CD4-positive, alpha-beta memory T cell (primary cell): ENCODE data around the gene DDX54. TPM values are rescaled to one million over a fixed set of nuclear protein-coding genes. Genes with fewer than 3 reads are reported as not detected.

Experiments used
- CTCF ChIA-PET: fragments of 350-600 bp; sonication (Branson Sonifier 250); formaldehyde crosslinking; loops from one replicate; lab custom pipeline; 2021; ENCODE audit warnings: inconsistent platforms; ENCODE audit not compliant: partially characterized antibody; lab: Charles Lee
- POLR2A ChIA-PET: fragments of 350-600 bp; sonication (Branson Sonifier 250); formaldehyde crosslinking; loops from one replicate; lab custom pipeline; 2021; ENCODE audit not compliant: partially characterized antibody; lab: Charles Lee
- DNase-seq, 5 donors: peaks; one replicate each; pipeline versions ENCODE4 v3.0.0 to v3.0.0-alpha.2; 2020 to 2022; ENCODE audit warnings: mixed read lengths in 1 of 5
- H3K27ac ChIP-seq: one replicate; pipeline ENCODE4 v1.7.0; 2013; ENCODE audit warnings: low read depth, low read length
- H3K27me3 ChIP-seq: 2 replicates; pipeline ENCODE4 v1.7.0; 2013; ENCODE audit warnings: mild to moderate bottlenecking, low read length, moderate library complexity; ENCODE audit not compliant: insufficient read depth
- H3K36me3 ChIP-seq: 2 replicates; pipeline ENCODE4 v1.7.0; 2013; ENCODE audit warnings: mild to moderate bottlenecking, low read length, moderate library complexity; ENCODE audit not compliant: insufficient read depth
- H3K4me1 ChIP-seq: 2 replicates; pipeline ENCODE4 v1.7.0; 2013; ENCODE audit warnings: mild to moderate bottlenecking, low read length, moderate library complexity; ENCODE audit not compliant: insufficient read depth
- H3K4me3 ChIP-seq, 2 donors: one replicate each; pipeline ENCODE4 v1.7.0; 2013; ENCODE audit warnings: low read length in 2 of 2, mild to moderate bottlenecking in 1 of 2
- H3K9me3 ChIP-seq, 2 donors: one replicate each; pipeline ENCODE4 v1.7.0; 2013; ENCODE audit warnings: low read length in 2 of 2, control low read depth in 1 of 2; ENCODE audit not compliant: control insufficient read depth in 1 of 2
- H3K27ac Mint-ChIP-seq, 7 donors: one replicate each; pipeline ENCODE4 v1.8.0; 2020 to 2021; ENCODE audit warnings: mixed read lengths in 7 of 7, mild to moderate bottlenecking in 6 of 7, inconsistent platforms in 3 of 7, moderate library complexity in 3 of 7
- H3K27me3 Mint-ChIP-seq, 2 donors: one replicate each; pipeline ENCODE4 v1.8.0; 2020 to 2021; ENCODE audit warnings: mixed read lengths in 2 of 2
- H3K36me3 Mint-ChIP-seq, 2 donors: one replicate each; pipeline ENCODE4 v1.8.0; 2020 to 2021; ENCODE audit warnings: mixed read lengths in 2 of 2, inconsistent platforms in 1 of 2, mild to moderate bottlenecking in 1 of 2
- H3K4me1 Mint-ChIP-seq, 4 donors: one replicate each; pipeline ENCODE4 v1.8.0; 2020 to 2021; ENCODE audit warnings: mixed read lengths in 4 of 4, mild to moderate bottlenecking in 1 of 4
- H3K4me3 Mint-ChIP-seq, 8 donors: one replicate each; pipeline ENCODE4 v1.8.0; 2020 to 2021; ENCODE audit warnings: mixed read lengths in 8 of 8, mild to moderate bottlenecking in 7 of 8, moderate library complexity in 6 of 8, inconsistent platforms in 3 of 8
- H3K9me3 Mint-ChIP-seq, 8 donors: one replicate each; pipeline ENCODE4 v1.8.0; 2020 to 2021; ENCODE audit warnings: mixed read lengths in 8 of 8, mild to moderate bottlenecking in 5 of 8, inconsistent platforms in 3 of 8, moderate library complexity in 1 of 8
- intact Hi-C: fragments of 100-400 bp; cut with micrococcal nuclease; formaldehyde crosslinking; loops from one replicate; pipeline ENCODE4 v1.15.1; 2023
- polyA plus RNA-seq, 2 donors: library from polyadenylated mRNA; unstranded; fragments of 300-500 nt; fragmentation: Illumina TruSeq; gene quantifications; one replicate each; pipeline ENCODE4 v1.2.3, GENCODE V29; 2021
- total RNA-seq, 2 experiments: library from RNA; stranded (reverse); gene quantifications; one replicate each; pipeline ENCODE4 v1.2.3, GENCODE V29; 2021

Gene DDX54
- total and polyA plus RNA-seq, 4 experiments from 2014 or later: 9.9 to 69.4 (median 52.3) TPM

DNA sequence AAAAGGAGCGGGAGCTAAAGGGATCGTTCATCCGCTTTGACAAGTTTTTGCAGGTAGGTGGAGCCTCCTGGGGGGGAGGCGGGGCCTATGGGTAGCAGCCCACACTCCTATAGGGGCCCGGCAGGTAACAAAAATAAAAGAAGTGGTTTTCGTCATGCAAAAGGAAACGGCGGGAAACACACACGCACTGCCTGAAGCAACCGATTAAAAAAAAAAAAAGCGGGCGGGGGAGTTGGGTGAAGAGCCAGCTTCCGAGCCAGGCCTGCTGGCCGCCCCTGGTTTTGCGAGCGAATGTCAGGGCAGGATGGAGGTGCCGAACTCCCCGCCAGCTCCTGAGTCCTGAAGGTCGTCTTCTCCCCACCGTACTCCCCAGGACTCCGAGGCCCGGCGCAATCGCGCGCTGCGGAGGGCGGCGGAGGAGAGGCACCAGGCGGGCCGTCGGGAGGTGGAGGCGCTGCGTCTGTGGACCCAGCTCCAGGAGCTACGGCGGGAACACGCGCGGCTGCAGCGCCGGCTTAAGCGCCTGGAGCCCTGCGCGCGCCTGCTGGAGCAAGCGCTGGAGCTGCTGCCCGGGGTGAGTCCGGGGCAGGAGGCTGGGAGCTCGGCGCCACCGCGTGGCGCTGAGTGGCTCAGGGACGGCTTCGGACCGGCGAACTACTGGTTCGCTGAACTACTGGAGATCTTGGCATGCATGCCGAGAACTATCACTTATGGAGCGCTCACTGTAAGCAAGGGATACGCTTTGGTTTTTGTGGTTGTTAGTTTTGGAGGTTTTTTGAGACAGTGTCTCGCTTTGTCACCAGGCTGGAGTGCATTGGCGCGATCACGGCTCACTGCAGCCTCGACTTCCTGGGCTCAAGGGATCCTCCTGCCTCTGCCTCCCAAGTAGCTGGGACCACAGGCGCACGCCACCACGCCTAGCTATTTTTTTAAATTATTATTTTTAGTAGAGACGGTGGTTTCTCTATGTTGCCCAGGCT is 32.2 kb downstream of the DDX54 start:
- Mint-ChIP-seq H3K27ac (peak overlapping the region in 6 of 7 donors; percentile 9 to 86 (median 75)), H3K4me3 (peak overlapping the region; percentile 73 to 87 (median 85)), H3K4me1 (peaks cover 9 to 29% (median 13%) of the 10 kb centered on the region in 4 donors), H3K27me3 (peaks cover 0 to 9% of the 10 kb centered on the region in 2 donors), H3K9me3 (no peaks in the 10 kb centered on the region), H3K36me3 (peaks cover 6 to 13% of the 10 kb centered on the region in 2 donors)
- intact Hi-C loops: loop anchor here (1.0 to 5.0 kb wide), 3 partner anchors 31 to 105 kb away; no protein-coding TSS in a partner anchor
- Histone ChIP-seq H3K36me3 (peaks cover 1% of the 10 kb centered on the region), H3K4me1 (peaks cover 20% of the 10 kb centered on the region), H3K27ac (peak overlapping the region; percentile 30), H3K9me3 (no peaks in the 10 kb centered on the region), H3K27me3 (peaks cover 6% of the 10 kb centered on the region), H3K4me3 (peak overlapping the region in 1 of 2 donors; percentile 57)
- ChIA-PET CTCF (interaction anchor here (0.8 to 2.4 kb wide), 15 partner anchors 17 to 252 kb away, joined by 3 to 24 read pairs (median 4); partner anchors contain the start of genes OAS2 and RASAL1), POLR2A (interaction anchor here (0.9 to 1.6 kb wide), 5 partner anchors 31 to 175 kb away, joined by 3 to 7 read pairs (median 4); partner anchors contain the start of gene OAS2)
- peak; percentile 70 to 85 (median 74) for DNase-seq

DNA sequence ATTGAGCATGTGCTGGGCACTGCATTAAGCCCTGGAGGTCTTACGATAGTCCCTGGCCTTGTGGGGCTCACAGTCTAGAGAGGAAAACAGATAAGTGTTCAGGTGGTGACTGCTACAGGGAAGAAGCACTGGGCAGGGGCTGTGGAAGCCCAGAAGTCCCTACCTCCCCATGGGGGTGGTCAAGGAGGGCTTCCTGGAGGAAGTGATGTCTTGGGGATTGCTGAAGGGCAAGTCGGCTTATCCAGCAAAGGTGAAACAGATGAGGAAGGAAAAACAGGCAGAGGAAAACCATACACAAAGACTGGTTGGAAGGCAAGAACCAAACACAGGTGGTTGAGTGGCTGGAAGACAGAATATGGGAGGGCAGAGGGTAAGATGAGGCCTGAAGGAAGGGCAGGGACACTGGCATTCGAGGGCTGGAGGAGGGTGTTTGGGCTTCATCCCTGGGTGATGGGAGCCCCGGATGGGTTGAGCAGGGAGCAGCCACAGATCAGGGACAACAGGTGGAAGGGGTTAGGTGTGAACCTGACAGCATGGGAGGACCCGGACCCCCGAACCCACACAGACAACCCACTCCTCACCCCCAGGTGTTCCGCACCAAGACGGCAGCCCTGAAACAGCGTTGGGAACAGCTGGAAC is 33.0 kb downstream of the DDX54 start:
- H3K36me3 ChIP-seq: no peaks in the 10 kb centered on the region
- CTCF ChIA-PET: interaction anchor here (0.8 to 2.4 kb wide), 10 partner anchors 16 to 252 kb away, joined by 3 to 24 read pairs (median 4); partner anchors contain the start of genes OAS2 and RASAL1
- POLR2A ChIA-PET: interaction anchor here (0.9 to 1.6 kb wide), 4 partner anchors 48 to 174 kb away, joined by 3 to 7 read pairs (median 4); partner anchors contain the start of gene OAS2
- no peak for DNase-seq
- H3K27ac ChIP-seq: no peak overlapping the region
- peaks cover 0 to 3% (median 2%) of the 10 kb centered on the region in 8 donors for H3K9me3 Mint-ChIP-seq
- H3K4me3 Mint-ChIP-seq: peak overlapping the region; percentile 73 to 87 (median 85)
- peaks cover 6% of the 10 kb centered on the region for H3K27me3 ChIP-seq
- peaks cover 5 to 6% of the 10 kb centered on the region in 2 donors for H3K36me3 Mint-ChIP-seq
- H3K4me3 ChIP-seq: peak overlapping the region in 1 of 2 donors; percentile 57
- intact Hi-C loops: loop anchor here (5.0 kb wide), 1 partner anchor 50 kb away; no protein-coding TSS in a partner anchor
- peaks cover 0 to 11% of the 10 kb centered on the region in 2 donors for H3K27me3 Mint-ChIP-seq
- no peaks in the 10 kb centered on the region for H3K9me3 ChIP-seq
- peak overlapping the region; percentile 9 to 91 (median 78) for H3K27ac Mint-ChIP-seq
- H3K4me1 Mint-ChIP-seq: peaks cover 9 to 29% (median 13%) of the 10 kb centered on the region in 4 donors
- H3K4me1 ChIP-seq: peaks cover 20% of the 10 kb centered on the region

DNA sequence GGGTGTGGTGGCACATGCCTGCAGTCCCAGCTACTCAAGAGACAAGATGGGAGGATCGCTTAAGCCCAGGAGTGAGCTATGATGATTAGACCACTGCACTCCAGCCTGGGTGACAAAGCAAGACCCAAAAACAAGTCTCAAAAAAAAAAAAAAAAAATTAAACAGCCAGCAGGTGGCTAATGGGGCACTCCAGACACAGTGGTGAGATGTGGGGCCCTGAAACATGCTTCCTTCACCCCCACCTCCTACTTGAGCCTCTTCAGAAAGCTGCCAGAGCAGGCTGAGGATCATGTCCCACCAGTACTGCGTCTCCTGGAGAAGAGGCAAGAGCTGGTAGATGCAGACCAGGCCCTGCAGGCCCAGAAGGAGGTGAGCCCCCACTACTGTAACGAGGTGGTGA is 33.6 kb downstream of the DDX54 start:
- H3K27ac Mint-ChIP-seq: peak overlapping the region in 3 of 7 donors; percentile 9 to 91 (median 78)
- CTCF ChIA-PET: interaction anchor here (0.6 to 1.8 kb wide), 3 partner anchors 22 to 120 kb away, joined by 3 to 6 read pairs (median 3); no protein-coding TSS in a partner anchor
- intact Hi-C loops: loop anchor here (5.0 kb wide), 1 partner anchor 49 kb away; no protein-coding TSS in a partner anchor

DNA sequence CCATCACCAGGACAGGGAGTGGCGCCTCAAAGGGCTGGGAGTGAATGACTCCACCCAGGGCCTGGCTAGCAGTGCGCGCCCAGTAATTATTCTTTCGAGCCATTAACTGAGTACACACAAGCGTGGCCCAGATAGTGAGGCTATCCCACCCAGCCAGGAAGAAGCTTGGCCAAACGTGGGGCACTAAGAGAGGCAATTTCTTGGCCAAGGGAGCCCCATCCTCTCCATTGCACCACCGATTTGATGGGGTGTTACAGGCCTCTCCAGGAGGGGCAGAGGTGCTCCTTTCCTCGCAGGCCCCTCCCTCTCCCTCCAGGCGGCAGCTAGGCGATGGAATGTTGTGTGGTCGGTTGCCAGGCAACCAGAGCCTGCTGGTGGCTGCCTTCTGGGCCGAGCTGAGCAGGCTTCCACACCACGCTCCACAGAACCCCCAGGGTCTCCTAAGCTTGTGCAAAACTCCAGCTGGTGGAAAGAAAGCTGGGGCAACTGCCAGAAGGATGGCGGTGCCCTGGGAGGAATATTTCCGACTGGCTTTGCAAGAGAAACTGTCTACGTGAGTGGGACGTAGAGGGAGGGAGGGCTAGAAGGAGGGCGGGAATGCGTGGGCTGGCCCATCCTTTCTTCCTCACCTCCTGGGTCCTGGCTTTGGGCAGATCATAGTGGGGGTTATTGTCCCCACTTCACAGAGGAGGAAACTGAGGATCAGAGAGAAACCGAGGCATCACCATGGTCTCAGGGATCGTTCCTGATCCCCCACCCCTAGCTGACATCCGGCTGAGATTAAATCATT is 35.7 kb downstream of the DDX54 start, which contains the start of gene CFAP73:
Gene CFAP73 (plus strand): TSS at position 364 of the 790 bp plus-strand sequence. CDS start 134 bp downstream, at position 498.
- Histone ChIP-seq H3K27me3 (peaks cover 6% of the 10 kb centered on the region), H3K36me3 (no peaks in the 10 kb centered on the region), H3K27ac (no peak within 1 kb of the TSS), H3K4me1 (peaks cover 19% of the 10 kb centered on the region), H3K4me3 (no peak within 1 kb of the TSS), H3K9me3 (no peaks in the 10 kb centered on the region)
- intact Hi-C loops: loop anchor here (5.0 kb wide), 1 partner anchor 47 kb away; no protein-coding TSS in a partner anchor
- Mint-ChIP-seq H3K36me3 (no peaks in the 10 kb centered on the region), H3K4me3 (peak within 1 kb of the TSS in 1 of 8 donors; percentile 29), H3K27me3 (peaks cover 3 to 9% of the 10 kb centered on the region in 2 donors), H3K27ac (peak within 1 kb of the TSS in 2 of 7 donors; percentile 35 to 69), H3K4me1 (peaks cover 9 to 21% (median 13%) of the 10 kb centered on the region in 4 donors), H3K9me3 (peaks cover 0 to 10% (median 5%) of the 10 kb centered on the region in 8 donors)
- no peak for DNase-seq
- POLR2A ChIA-PET: no interaction called here
- CTCF ChIA-PET: interaction anchor here (0.5 to 1.2 kb wide), 5 partner anchors 10 to 637 kb away, joined by 3 read pairs; no protein-coding TSS in a partner anchor

More for the DNA sequence above, 33.6 kb downstream of the DDX54 start:
- DNase-seq: no peak
- Histone ChIP-seq H3K9me3 (no peaks in the 10 kb centered on the region), H3K27ac (no peak overlapping the region), H3K27me3 (peaks cover 6% of the 10 kb centered on the region), H3K4me1 (peaks cover 20% of the 10 kb centered on the region), H3K36me3 (no peaks in the 10 kb centered on the region), H3K4me3 (no peak overlapping the region)
- Mint-ChIP-seq H3K27me3 (peaks cover 0 to 11% of the 10 kb centered on the region in 2 donors), H3K4me3 (peak overlapping the region in 6 of 8 donors; percentile 74 to 87 (median 85)), H3K4me1 (peaks cover 9 to 25% (median 13%) of the 10 kb centered on the region in 4 donors), H3K36me3 (peaks cover 0 to under 1% of the 10 kb centered on the region in 2 donors), H3K9me3 (peaks cover 0 to 7% (median 5%) of the 10 kb centered on the region in 8 donors)
- POLR2A ChIA-PET: no interaction called here

DNA sequence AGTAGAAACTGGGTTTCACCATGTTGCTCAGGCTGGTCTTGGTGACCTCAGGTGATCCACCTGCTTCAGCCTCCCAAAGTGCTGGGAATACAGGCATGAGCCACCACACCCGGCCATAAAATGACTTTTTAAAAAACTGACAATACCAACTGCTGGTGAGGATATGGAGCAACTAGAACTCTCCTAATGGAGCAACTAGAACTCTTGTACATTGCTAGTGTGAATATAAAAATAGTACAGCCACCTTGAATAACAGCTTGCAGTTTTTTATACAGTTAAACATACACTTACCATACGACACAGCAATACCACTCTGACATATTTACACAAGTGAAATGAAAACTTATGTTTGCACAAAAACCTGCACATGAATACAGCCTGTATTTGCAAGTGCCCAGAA is 38.3 kb downstream of the DDX54 start:
- H3K9me3 Mint-ChIP-seq: peaks cover 0 to 10% (median 5%) of the 10 kb centered on the region in 8 donors
- intact Hi-C loops: no loop called here
- ChIA-PET POLR2A (no interaction called here), CTCF (interaction anchor here (1.7 kb wide), 1 partner anchor 27 kb away, joined by 4 read pairs; no protein-coding TSS in a partner anchor)
- Histone ChIP-seq H3K4me1 (no peaks in the 10 kb centered on the region), H3K9me3 (no peaks in the 10 kb centered on the region), H3K27me3 (peaks cover 3% of the 10 kb centered on the region), H3K27ac (no peak overlapping the region), H3K4me3 (no peak overlapping the region), H3K36me3 (no peaks in the 10 kb centered on the region)
- no peak overlapping the region for H3K27ac Mint-ChIP-seq
- peaks cover 0 to 4% (median 2%) of the 10 kb centered on the region in 4 donors for H3K4me1 Mint-ChIP-seq
- no peaks in the 10 kb centered on the region for H3K36me3 Mint-ChIP-seq
- DNase-seq: no peak
- H3K27me3 Mint-ChIP-seq: peaks cover 3 to 4% of the 10 kb centered on the region in 2 donors
- no peak overlapping the region for H3K4me3 Mint-ChIP-seq
